22Rv1 (cell line): ENCODE measurements around the gene ITM2C.

Experiments
- CTCF ChIP-seq: fragments of 450-650 bp; IDR thresholded peaks from 2 replicates; pipeline ENCODE4 v1.5.1; 2017; ENCODE audit warnings: mild to moderate bottlenecking
- ZFX ChIP-seq: fragments of 450-650 bp; IDR thresholded peaks from 2 replicates; pipeline ENCODE4 v1.6.1; 2017; ENCODE audit warnings: antibody characterized with exemption, borderline replicate concordance

GRCh38 chr2:230905448-230906421, 41.0 kb downstream of the ITM2C start:
- TF ChIP-seq CTCF (no peak), ZFX (no peak)
